ENCODE data around the gene POLR2I. TPM values are rescaled to one million over a fixed set of nuclear protein-coding genes. Genes with fewer than 3 reads are reported as not detected.

The POLR2I gene
- total RNA-seq, 1 experiment from 2014 or later, result 146 TPM

DNA sequence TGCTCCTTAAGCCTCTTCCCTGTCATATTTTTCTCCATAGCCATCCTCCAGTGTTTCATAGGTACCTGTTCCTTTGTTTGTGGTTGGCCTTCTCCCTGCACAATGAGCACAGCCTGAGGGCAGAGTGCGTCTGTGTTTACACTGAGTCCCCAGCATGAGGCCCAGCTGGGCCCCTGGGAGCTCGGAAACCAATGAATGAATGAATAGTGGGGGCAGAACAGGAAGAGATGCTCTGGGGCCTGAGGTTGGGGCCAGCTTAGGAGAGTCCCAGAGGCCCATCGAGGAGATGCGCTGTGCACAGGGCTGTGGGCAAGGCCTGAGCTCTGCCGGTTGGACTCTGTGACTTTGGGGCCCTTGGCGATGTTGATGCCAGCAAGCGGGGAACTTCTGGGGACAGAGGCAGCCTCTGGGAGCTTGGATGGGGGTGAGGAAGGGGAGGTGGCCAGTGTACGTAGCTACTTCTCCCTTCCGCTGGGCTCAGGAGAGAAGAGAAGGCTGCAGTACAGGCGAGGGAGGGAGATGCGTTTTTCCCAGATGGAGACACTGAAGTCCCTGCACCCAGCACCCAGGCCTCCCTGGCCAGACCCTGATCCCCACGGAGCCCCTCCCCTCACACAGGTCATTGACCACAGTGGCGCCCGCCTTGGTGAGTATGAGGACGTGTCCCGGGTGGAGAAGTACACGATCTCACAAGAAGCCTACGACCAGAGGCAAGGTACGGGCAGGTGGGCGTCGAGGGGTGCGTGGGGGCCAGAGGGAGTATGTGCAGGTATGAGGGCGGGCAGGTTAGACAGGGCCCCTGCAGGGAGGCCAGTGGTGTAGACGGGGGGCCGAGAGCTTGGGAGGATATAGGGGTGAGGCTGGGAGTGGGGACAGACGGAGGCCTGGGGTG lies 5.7 kb upstream of the POLR2I start:
- DNase-seq, result no peak
- no peaks in the 10 kb centered on the region for H3K27me3 ChIP-seq (ENCODE audit: insufficient read depth, low read length)
- no peak overlapping the region for H2AFZ ChIP-seq (ENCODE audit: low read length)
- no peak overlapping the region for H3T11ph ChIP-seq (ENCODE audit: low read length)
- no peak overlapping the region for H2AK5ac ChIP-seq (ENCODE audit: insufficient read length, low read length)
- H3K4me1 ChIP-seq (ENCODE audit: insufficient read depth, low read length), result no peaks in the 10 kb centered on the region
- no peak overlapping the region for H2BK12ac ChIP-seq (ENCODE audit: insufficient read length, low read depth, low read length)
- H3K9me3 ChIP-seq (ENCODE audit: control insufficient read depth, low read depth, low read length), result no peaks in the 10 kb centered on the region
- H3K79me2 ChIP-seq (ENCODE audit: insufficient read depth, low read length), result no peaks in the 10 kb centered on the region
- H3K4ac ChIP-seq (ENCODE audit: low read depth, low read length), result no peak overlapping the region
- no peak overlapping the region; the same call in 1 of the 2 replicates for H3K14ac ChIP-seq (ENCODE audit: insufficient read depth, low read length)
- H3K4me2 ChIP-seq (ENCODE audit: insufficient read depth, insufficient read length, low read length), result no peak overlapping the region
- H3K18ac ChIP-seq (ENCODE audit: insufficient read length, low read depth, low read length), result no peak overlapping the region
- no peak overlapping the region for H3K56ac ChIP-seq (ENCODE audit: insufficient read length, low read depth, low read length)
- Mint-ChIP-seq H3K36me3 (ENCODE audit: insufficient read depth in 1 of 3, low read depth in 3 of 3) (peaks cover 39 to 74% (median 72%) of the 10 kb centered on the region in 3 experiments; a peak in 6 of 7 replicates), H3K9me3 (no peaks in the 10 kb centered on the region), H3K27ac (peak overlapping the region; percentile 25 to 92 (median 85); a peak in 5 of 7 replicates), H3K27me3 (ENCODE audit: low read depth) (no peaks in the 10 kb centered on the region; the same call in 1 of the 2 replicates), H3K4me3 (peak overlapping the region; percentile 6 to 30; a peak in 4 of 5 replicates), H3K4me1 (peaks cover 12 to 26% of the 10 kb centered on the region in 2 experiments)
- H2BK20ac ChIP-seq (ENCODE audit: low read depth, low read length, poor library complexity, severe bottlenecking), result no peak overlapping the region
- no CpG with 5 or more reads among the region's 26 CpGs for WGBS (ENCODE audit: extremely low coverage, insufficient read length, low lambda C conversion rate)
- H3K27ac ChIP-seq (ENCODE audit: insufficient read length, low read depth, low read length), result no peak overlapping the region
- H4K20me1 ChIP-seq (ENCODE audit: control insufficient read depth, insufficient read depth, insufficient read length), result no peaks in the 10 kb centered on the region
- H4K91ac ChIP-seq (ENCODE audit: insufficient read length, low read depth, low read length), result no peak overlapping the region
- TF ChIP-seq CTCF (conservative IDR thresholded peaks at IDR 0.05), result no peak
- H3K23ac ChIP-seq (ENCODE audit: insufficient read length, low read depth, low read length), result no peak overlapping the region
- H3K79me1 ChIP-seq (ENCODE audit: insufficient read depth, low read depth, low read length, poor library complexity, severe bottlenecking), result no peaks in the 10 kb centered on the region
- no peak overlapping the region for H4K5ac ChIP-seq (ENCODE audit: insufficient read length, low read depth, low read length)
- H4K8ac ChIP-seq (replicated peaks; ENCODE audit: insufficient read length, low read depth, low read length), result no peak overlapping the region
- H3K23me2 ChIP-seq (ENCODE audit: insufficient read length, low read depth, low read length, poor library complexity, severe bottlenecking), result peaks cover 6% of the 10 kb centered on the region
- no peak overlapping the region for H2BK15ac ChIP-seq (ENCODE audit: low read depth, low read length)
- H2BK5ac ChIP-seq (ENCODE audit: insufficient read length, low read length), result no peak overlapping the region
- no peak overlapping the region for H3K9ac ChIP-seq (ENCODE audit: extremely low read depth, insufficient read length, low read length)
- no peak overlapping the region for H2BK120ac ChIP-seq (ENCODE audit: low read depth, low read length, poor library complexity, severe bottlenecking)

Data from H9 (cell line).